GM21360 (cell line): ENCODE results near the gene BPIFB1.

Source experiments
- ATAC-seq: cut with Tn5 transposase; IDR thresholded peaks from one replicate; pipeline ENCODE4 v1.9.1; 2021; ENCODE audit warnings: mild to moderate bottlenecking, moderate library complexity; ENCODE audit not compliant: unreplicated experiment

The BPIFB1 gene

DNA sequence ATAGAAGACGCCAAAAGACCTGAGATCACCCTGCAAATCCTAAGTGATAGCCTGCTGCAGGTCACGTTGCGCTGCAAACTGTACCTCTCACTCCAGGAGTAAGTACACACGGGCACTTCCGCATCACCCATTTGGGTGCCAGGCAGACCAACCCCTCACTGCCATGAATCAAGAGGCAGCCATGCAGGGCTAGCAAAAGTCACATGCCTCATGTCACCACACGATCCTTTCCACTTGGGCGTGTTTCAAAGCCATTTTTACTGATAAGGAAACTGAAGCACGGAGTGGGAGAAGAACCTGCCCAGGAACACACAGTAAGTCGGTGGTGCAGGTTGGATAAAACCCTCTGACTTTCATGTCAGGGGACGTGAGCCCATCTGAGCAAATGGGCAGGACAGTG, 37.0 kb downstream of the BPIFB1 start:
- ATAC-seq: no peak

DNA sequence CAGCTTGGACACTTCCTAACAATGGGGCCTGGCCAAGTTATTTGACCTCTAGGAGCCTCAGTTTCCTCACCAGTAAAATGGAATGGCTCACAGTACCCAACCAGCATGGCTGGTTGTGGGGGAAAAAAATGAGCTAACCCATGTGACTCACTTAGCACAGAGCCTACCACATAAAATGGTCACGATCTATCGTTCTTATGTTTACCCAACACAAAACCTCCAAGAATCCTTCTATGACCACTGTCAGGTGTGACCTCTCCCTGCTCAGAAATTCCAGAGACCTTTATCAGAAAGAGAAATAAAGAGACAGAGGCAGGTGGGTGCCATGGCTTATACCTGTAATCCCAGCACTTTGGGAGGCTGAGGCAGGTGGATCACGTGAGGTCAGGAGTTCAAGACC, 39.4 kb downstream of the BPIFB1 start:
- no peak for ATAC-seq

DNA sequence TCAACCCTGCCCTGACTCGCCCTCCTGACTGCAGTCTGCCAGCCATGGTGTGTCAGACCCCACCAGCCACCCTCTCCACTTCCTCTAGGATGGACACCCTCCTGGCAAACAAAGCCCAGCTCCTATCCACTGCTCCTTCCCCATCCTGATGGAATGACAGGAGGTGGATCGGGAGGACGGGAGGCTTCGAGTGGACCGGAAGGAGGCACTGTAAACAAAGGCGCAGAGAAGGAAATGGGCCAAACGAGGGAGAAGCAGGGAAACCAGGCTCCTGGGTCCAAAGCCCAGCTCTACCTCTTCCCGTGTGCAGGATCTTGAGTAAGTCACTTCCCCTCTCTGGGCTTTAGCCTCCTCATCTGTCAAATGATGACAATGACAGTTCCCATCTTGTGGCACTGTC, 40.2 kb downstream of the BPIFB1 start:
- ATAC-seq: no peak

DNA sequence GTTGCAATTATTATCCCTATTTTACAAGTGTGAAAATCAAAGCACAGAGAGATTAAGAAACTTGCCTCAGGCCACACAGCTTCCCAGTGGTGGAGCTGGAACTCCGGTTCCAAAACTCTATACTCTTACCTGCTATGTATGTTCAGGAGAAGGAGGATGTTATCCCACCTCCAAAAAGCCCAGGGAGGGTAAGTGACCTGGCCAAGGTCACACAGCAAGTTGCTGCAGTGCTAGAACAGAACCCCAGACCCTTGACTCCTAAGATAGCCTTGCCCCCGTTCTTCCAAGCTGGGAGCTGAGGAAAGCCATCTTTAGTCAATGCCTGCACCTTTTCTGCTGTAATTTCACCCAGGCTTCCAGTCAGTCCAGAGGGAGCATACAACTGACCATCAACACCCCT, 42.3 kb downstream of the BPIFB1 start:
- no peak for ATAC-seq

DNA sequence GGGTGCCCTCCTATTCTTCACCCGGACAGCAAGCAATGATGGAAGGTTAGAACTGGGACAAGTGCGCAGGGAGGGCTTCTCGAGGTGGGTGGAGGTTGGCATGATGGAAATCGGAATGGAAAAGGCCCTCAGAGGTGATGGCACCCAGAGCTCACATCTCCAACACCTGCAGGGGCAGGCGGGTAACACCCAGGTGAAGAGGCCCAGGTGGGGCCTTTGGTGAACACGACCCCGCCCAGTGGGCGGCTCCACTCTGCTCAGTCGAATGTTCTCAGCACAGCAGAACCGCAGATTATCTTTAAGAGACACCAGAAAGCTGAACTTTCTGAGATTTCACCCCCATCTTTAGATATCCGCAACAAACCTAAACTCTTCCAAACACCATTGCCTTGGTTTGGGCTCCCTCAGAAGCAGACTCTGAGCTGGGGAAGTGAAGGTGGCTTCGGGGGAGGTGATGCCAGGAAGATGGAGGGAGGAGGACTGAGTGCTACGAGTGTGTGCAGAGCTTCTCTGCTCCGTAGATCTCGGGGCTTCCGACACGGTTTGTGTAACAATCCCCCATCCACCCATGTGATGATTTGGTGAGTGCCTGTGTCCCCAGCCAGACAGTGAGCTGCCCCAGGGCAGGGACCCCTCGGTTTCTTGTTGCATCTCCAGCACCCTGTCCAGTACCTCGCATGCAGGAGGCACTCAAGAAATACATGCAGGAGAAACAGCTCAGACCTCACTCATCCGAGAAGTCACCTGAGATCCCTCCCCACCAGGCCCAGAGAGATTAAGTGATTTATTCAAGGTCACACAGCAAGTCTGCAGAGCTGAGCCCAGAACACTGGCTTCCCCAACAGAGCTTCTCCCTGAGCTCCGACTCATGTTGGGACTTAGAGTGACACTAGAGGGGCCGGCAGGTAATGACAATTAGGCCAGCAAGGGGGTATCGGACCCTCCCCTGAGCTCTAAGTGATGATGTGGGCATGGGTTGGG, 45.4 kb downstream of the BPIFB1 start:
- ATAC-seq: no peak

DNA sequence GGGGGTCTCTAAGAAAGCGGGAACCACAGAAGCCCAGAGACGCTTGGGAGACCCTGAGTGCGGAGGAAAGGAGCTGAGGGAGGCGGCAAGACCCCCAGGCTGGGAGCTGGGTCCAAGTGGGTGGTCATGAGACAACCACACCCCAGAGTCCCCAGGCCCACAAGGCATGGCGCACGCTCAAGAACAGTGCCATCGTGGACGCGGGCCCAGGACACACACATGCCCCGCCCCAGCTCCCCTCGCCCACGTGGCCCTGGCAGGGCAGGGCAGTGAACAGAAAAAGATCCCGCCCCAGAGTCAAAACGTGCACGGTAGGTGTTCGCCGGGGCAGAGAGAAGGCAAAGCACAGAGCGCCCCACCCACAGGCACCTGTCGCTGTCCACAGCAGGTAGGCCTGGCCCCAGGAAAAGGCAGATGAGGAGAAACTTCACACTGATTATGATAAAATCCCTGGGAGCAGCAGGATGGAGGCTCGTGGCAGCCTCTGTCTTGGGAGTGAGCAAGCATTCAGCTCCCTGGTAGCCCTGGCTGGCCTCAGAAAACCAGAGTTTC, 50.0 kb downstream of the BPIFB1 start:
- ATAC-seq: no peak

DNA sequence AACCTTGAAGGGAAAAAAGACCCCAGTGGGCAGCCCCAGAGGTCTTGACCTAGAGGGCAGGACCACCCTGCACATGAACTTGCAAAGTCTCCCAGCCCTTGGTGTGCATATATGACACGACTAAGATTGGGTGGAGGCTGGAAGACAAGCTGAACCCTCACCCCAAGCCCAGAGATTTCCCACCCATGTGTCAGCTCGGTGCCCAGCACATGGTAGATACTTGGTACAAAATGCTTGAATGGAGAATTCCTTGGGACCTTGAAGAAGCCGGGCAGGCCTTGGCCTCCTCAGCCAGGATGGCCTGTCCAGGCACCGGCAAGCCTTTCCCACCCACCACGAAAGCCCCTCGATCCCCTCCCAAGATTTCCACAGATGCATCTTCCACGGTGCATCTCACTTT, 50.6 kb downstream of the BPIFB1 start:
- ATAC-seq: no peak

DNA sequence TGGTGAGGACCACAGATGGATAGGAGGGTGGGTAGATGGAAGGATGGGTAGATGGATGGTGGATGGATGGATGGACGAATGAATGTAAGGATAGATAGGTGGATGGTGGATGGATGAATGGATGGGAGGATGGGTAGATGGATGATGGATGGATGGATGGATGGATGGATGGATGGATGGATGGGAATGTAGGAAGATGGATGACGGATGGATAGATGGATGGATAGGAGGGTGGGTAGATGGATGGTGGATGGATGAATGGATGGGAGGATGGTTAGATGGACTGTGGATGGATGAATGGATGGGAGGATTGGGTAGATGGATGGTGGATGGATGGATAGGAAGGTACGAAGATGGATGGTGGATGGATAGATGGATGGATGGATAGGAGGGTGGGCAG, 51.1 kb downstream of the BPIFB1 start:
- no peak for ATAC-seq

DNA sequence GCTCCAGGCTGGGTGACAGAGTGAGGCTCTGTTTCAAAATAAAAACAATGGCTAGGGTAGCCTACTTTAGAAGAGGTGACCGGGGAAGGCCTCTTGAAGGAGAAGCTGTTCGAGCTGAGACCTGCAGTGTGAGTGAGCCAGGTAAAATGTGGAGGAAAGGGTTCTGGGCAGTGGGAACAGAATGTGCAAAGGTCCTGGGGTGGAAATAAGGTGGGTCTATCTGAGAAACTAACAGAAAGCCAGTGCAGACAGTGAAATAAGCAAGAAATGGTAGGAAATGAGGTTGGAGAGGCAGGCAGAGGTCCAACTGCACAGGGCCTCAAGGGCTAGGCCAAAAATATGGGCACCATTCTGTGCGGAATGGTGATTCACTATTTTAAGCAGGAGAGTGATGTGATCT, 53.4 kb downstream of the BPIFB1 start:
- ATAC-seq: no peak

DNA sequence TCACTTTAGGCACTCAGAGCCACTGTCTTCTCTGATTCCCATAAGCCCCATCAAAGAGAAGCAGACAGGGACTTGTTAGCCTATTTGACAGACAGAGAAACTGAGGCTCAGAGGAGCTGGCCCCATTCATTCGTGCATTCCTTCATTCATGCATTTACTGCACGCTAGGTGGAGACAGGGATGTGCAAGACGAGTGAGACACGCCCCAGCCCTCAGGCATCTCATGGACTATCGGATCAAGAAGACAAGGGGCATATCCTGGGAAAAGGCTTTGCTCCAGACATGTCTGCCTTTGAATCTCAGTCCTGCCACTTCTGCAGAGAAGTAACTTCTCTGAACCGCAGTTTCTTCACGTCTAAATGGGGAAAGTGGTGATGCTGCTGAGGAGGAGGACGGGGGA, 54.1 kb downstream of the BPIFB1 start:
- no peak for ATAC-seq

DNA sequence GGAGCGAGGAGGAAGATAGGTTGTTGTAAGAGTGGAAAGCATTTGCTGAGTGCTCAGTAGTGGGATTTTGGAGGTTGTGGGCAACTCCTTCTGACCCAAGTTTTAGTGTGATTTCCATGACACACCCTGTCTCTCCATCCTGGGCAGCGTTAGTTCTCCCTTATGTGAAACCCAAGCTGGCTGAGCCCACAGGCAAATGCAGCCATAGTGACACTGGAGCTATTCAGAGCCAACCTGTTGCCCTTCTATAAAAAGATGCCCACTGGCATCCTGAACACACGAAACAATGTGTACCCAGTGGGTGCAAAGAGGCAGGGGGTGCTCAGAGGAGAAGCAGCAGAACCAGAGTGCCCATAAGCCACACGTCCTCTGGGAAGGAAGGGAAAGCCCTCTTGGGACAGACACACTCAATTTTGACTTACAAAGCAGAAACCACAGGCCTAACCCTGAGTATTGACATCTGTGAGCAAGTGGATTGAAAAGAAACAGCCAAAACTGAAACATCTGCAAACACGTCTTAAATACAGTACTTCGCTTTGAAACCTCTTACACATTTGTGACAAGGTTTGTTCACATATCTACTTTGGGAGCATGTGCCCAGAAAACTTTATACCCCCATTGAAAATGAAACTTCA, 54.6 kb downstream of the BPIFB1 start:
- no peak for ATAC-seq

DNA sequence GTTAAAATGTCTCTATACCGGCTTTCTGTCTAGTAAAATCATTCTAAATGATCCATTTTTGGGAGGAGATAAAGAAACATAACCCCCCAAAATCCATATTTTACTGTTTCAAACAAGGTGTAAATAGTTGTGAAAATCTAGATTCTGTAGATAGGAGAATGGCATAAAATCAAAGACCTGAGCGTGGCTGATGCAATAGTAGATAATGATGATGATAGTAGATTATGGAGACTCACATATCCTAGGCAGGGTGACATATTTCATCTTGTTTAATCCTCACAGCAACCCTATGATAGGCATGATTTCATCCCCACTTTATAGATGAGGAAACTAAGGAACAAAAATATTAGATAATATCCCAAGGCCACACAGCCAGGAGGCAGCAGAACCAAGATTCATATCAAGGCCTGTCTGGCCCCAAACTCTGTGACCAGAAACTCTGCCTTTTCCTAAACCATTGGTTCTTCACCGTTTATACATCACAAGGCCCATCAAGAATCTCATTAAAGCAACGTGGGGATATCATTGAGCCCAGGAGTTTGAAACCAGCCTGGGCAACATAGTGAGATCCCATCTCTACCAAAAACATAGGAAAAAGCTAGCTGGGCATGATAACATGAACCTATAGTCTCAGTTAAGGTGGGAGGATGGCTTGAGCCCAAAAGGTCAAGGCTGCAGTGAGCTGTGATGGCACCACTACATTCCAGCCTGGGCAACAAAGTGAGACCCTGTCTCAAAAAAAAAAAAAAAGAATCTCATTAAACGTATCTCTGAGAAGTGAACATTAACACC, 55.6 kb downstream of the BPIFB1 start:
- no peak for ATAC-seq

DNA sequence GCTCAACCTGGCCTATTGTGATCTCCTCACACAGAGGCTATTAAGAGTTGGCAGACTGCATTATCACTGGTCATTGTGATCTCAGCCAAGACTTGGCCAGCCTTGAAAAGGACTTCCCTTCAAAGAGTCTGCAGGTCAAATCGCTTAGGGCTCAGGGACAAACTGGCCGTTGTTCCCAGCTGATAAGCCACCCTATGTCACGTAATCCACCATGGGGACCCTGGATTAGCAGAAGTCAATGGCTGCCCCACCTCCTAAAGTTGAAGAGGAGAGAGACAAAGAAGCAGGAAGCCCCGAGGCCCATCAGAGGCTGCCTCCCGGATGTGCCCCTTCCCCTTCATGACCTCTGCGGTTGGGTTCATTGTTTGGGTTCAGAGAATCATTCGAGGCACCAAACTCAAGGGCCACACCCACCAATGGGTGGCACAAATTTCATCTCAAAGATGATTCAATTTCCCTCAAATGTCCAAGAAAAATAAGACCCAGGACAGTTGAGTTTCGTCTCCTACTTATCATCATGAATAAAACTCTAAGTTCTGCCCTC, 56.6 kb downstream of the BPIFB1 start:
- ATAC-seq: no peak

DNA sequence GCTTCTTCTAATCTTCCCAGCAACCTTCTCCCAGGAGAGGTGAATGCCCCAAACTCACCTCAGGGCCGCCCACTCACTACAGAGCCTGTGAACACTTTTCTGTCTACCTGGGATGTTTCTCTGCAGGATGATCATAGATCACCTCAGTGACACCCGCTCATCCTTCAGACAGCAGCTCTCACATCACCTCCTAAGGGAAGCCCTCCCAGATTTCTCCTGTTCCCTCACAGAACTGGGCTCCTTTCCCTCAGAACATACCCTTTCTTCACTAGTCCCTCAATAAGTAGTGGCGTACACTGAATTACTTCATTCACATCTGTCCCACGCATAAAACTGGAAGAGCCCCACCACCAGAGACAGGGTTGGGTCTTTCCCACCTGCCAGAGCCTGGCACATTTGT, 60.5 kb downstream of the BPIFB1 start:
- no peak for ATAC-seq

DNA sequence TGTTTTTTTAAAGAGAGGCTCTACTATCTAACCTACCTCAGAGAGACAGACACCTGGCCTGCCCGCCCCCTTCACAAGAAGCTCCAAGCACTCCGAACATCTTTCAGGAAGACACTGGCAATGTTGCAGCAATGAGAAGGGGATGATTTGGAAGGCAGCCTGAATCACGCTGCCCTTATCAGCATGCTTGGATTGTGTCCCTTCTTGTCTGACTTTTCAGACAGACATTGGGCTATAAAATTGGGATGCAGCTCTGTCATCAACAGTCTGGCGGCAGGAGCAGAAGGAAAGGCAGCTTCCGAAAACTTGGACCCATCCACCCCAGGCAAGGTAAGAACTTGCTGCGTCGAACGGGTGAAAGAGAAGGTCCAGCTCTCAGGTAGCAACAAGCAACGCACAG, 62.3 kb downstream of the BPIFB1 start:
- no peak for ATAC-seq

DNA sequence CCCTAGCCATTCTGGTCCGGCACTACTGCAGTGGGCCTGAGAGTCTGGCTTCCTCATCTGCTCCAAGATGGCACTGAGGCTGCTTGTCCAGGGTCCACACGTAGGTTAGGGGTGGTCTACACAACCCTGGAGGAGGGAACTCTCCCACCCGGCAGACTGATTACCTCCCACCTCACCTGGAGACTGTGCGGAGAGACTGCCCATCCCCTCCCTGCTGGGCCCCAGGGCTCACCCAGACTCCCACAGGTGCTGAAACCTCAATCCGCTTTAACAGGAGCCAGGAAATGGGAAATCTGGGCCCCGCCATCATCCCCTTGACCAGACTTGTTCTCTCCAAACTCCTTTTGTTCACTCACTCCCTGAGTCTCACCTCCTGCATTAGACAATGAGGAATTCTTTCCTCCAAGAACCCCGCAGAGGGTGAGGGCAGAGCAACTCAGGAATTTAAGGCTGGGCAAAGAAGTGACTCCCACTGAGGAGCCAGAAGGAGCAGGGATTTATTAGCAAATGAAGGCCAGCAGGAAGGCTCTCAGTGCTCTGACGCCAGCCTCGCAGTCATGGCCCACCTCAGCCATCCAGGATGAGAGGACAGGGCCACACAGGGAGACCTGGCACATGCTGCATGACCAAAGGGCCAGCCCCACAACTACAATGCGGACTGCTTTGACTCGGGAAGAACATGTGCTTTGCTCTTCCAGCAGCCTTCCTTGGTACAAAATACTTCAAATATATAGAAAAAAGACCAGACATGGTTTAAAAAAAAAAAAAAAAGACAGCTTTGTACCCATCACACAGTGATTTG, 65.3 kb downstream of the BPIFB1 start:
- no peak for ATAC-seq

DNA sequence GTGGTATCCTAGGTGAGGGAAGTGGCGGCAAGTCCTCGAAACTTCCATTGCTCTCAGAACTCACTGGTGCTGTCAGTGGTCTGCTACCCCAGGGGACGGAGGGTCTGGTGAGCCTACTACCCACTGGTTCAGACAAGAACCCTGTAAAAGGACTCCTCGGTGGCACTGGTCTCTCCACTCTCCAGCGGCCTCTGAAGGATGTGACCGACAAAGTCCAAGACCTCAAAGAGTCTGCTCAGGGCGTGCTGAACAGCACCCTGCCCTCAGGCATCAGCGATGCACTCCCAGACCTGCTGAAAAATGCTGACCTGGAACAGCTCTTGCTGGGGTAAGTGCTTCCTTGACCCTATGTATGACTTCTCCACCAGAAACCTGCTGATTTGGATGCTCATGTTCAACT, 66.5 kb downstream of the BPIFB1 start:
- no peak for ATAC-seq

DNA sequence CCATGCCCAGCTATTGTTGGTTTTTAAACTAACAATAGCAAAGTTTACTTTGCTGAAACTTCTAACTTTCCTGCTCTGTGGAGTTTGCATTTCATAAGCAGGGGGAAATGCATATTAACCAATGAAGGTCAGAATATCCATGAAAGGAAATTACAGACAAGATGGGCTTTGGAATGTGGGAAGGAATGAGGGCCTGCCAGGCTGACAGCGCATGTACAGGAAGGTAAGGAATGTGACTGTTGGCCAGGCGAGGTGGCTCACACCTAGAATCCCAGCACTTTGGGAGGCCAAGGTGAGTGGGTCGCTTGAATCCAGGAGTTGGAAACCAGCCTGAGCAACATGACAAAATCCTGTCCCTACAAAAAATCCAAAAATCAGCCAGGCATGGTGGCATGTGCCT, 68.7 kb downstream of the BPIFB1 start:
- no peak for ATAC-seq

DNA sequence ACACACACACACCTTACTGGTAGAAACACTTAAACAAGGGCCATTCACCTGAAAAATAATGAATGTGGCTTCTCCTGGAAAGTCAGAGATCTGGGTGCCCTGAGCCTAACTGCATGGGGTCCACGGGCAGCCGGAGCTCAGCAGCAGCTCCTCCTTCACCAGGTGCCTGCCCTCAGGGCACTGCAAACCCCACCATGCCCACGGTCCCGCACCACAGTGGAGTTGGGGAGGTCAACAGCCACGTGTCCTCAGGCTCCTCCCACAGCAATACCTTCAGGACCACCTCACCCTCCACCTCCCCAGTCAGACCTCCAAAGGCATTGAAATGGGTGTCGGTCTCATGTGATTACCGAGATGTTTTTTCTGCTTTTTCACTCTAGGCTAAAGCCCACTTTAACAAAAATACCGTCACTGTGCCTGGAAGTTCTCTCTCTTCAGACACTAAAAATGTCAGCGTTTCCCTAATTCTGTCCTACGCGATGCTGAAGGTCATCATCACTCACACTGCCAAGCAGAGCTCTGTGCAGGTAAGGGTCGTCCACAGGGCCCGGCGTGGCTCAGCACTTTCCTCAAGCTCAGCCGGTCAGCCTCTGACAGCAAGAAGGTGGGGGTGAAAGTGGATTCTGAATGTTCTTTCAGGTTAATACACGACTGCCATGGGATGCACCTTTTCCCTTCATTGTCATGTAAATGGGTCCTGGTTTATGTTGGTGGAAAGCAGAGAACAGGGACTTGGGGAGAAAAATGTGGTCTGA, 69.4 kb downstream of the BPIFB1 start:
- ATAC-seq: no peak

DNA sequence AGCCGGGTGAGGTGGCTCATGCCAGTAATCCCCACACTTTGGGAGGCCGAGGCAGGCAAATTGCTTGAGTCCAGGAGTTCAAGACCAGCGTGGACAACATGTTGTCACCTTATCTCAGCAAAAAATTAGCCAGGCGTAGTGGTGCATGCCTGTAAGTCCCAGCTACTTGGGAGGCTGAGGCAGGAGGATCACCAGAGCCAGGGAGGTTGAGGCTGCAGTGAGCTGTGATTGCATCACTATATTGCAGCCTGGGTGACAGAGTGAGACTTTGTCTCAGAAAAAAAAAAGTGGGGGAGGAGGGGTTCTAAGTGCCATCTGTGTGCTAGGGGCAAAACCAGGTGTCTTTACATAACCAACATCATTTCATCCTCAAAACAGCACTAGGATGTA, 70.0 kb downstream of the BPIFB1 start:
- no peak for ATAC-seq
